Nephron progenitor cell (in vitro differentiated cells): ENCODE measurements around the gene KRTAP5-2.
"Not testable (repeated sequence)": the region's sequence is repeated elsewhere in the genome, so short reads cannot be mapped to it uniquely, and the experiment has no call there.

Source experiments
- DNase-seq: peaks from one replicate; pipeline ENCODE4 v3.0.0; 2021
- H3K27ac Mint-ChIP-seq: 2 replicates; pipeline ENCODE4 v1.8.0; 2021; ENCODE audit warnings: mild to moderate bottlenecking, moderate library complexity, mixed read lengths
- H3K27me3 Mint-ChIP-seq: 2 replicates; pipeline ENCODE4 v1.8.0; 2021; ENCODE audit warnings: mild to moderate bottlenecking, low read depth, mixed read lengths; ENCODE audit not compliant: poor library complexity
- H3K36me3 Mint-ChIP-seq: 2 replicates; pipeline ENCODE4 v1.8.0; 2021; ENCODE audit warnings: low read depth, mixed read lengths
- H3K4me1 Mint-ChIP-seq: 2 replicates; pipeline ENCODE4 v1.8.0; 2021; ENCODE audit warnings: mixed read lengths
- H3K4me3 Mint-ChIP-seq: 2 replicates; pipeline ENCODE4 v1.8.0; 2021; ENCODE audit warnings: mild to moderate bottlenecking, moderate library complexity, mixed read lengths
- H3K9me3 Mint-ChIP-seq: 2 replicates; pipeline ENCODE4 v1.8.0; 2021; ENCODE audit warnings: mild to moderate bottlenecking, moderate library complexity, mixed read lengths
- CTCF ChIP-seq: fragments of 200-600 bp; sonication (generic); IDR thresholded peaks from 2 replicates; pipeline ENCODE4 v1.5.0; 2021; ENCODE audit warnings: antibody characterized with exemption

The KRTAP5-2 gene

GRCh38 chr11:1604711-1605110, 6.6 kb upstream of the KRTAP5-2 start:
- Mint-ChIP-seq H3K27me3 (peaks cover 75% of the 10 kb centered on the region), H3K4me1 (peaks cover 14% of the 10 kb centered on the region), H3K36me3 (no peaks in the 10 kb centered on the region), H3K4me3 (no peak overlapping the region), H3K27ac (no peak overlapping the region), H3K9me3 (peaks cover 23% of the 10 kb centered on the region)
- no peak for TF ChIP-seq CTCF
- no peak for DNase-seq

GRCh38 chr11:1604181-1604580, 6.1 kb upstream of the KRTAP5-2 start:
- DNase-seq, result no peak
- TF ChIP-seq CTCF, result no peak
- peaks cover 14% of the 10 kb centered on the region for H3K4me1 Mint-ChIP-seq
- peaks cover 76% of the 10 kb centered on the region for H3K27me3 Mint-ChIP-seq
- H3K27ac Mint-ChIP-seq, result no peak overlapping the region
- H3K36me3 Mint-ChIP-seq, result no peaks in the 10 kb centered on the region
- H3K9me3 Mint-ChIP-seq, result peaks cover 23% of the 10 kb centered on the region
- H3K4me3 Mint-ChIP-seq, result no peak overlapping the region

- peaks cover 23% of the 10 kb centered on the region for H3K9me3 Mint-ChIP-seq
- peaks cover 14% of the 10 kb centered on the region for H3K4me1 Mint-ChIP-seq
- no peak for DNase-seq
- no peak overlapping the region for H3K4me3 Mint-ChIP-seq
- H3K36me3 Mint-ChIP-seq, result no peaks in the 10 kb centered on the region
- TF ChIP-seq CTCF, result no peak
- no peak overlapping the region for H3K27ac Mint-ChIP-seq
- H3K27me3 Mint-ChIP-seq, result peaks cover 77% of the 10 kb centered on the region
These were observed 5.5 kb upstream of the KRTAP5-2 start for GRCh38 chr11:1603629-1604028.

- not testable (repeated sequence) for H3K36me3 Mint-ChIP-seq, H3K4me3 Mint-ChIP-seq, H3K27ac Mint-ChIP-seq, DNase-seq
- H3K9me3 Mint-ChIP-seq, result peaks cover 23% of the 10 kb centered on the region
- peaks cover 12% of the 10 kb centered on the region for H3K4me1 Mint-ChIP-seq
- peaks cover 77% of the 10 kb centered on the region for H3K27me3 Mint-ChIP-seq
These were observed 3.6 kb upstream of the KRTAP5-2 start for GRCh38 chr11:1601663-1602062.

GRCh38 chr11:1600626-1601025, 2.5 kb upstream of the KRTAP5-2 start:
- no peak overlapping the region for H3K27ac Mint-ChIP-seq
- TF ChIP-seq CTCF, result no peak
- H3K36me3 Mint-ChIP-seq, result no peaks in the 10 kb centered on the region
- H3K9me3 Mint-ChIP-seq, result peaks cover 23% of the 10 kb centered on the region
- DNase-seq, result no peak
- H3K4me1 Mint-ChIP-seq, result peaks cover 15% of the 10 kb centered on the region
- no peak overlapping the region for H3K4me3 Mint-ChIP-seq
- H3K27me3 Mint-ChIP-seq, result peaks cover 77% of the 10 kb centered on the region

- Mint-ChIP-seq H3K27ac (no peak overlapping the region), H3K27me3 (peaks cover 93% of the 10 kb centered on the region), H3K9me3 (peaks cover 23% of the 10 kb centered on the region), H3K4me3 (no peak overlapping the region), H3K4me1 (peaks cover 15% of the 10 kb centered on the region), H3K36me3 (no peaks in the 10 kb centered on the region)
- no peak for DNase-seq
- no peak for TF ChIP-seq CTCF
These were observed 722 bp upstream of the KRTAP5-2 start for GRCh38 chr11:1598816-1599215.

- H3K4me3 Mint-ChIP-seq, H3K27ac Mint-ChIP-seq, DNase-seq, H3K36me3 Mint-ChIP-seq: not testable (repeated sequence)
- peaks cover 15% of the 10 kb centered on the region for H3K4me1 Mint-ChIP-seq
- H3K27me3 Mint-ChIP-seq, result peaks cover 93% of the 10 kb centered on the region
- H3K9me3 Mint-ChIP-seq, result peaks cover 23% of the 10 kb centered on the region
These were observed 312 bp upstream of the KRTAP5-2 start for GRCh38 chr11:1598406-1598805.
